H1 (cell line): ENCODE measurements around the gene SPSB1. TPM values are rescaled to one million over a fixed set of nuclear protein-coding genes. Genes with fewer than 3 reads are reported as not detected.

Source experiments
- CTCF ChIA-PET: fragments of 300-600 bp; sonication (Branson Sonifier 250); formaldehyde crosslinking; loops from one replicate; lab custom pipeline; 2021; ENCODE audit not compliant: partially characterized antibody; lab: Charles Lee
- POLR2A ChIA-PET: fragments of 300-600 bp; sonication (Branson Sonifier 250); formaldehyde crosslinking; loops from one replicate; lab custom pipeline; 2021; ENCODE audit warnings: inconsistent platforms; ENCODE audit not compliant: partially characterized antibody; lab: Charles Lee
- DNase-seq, 2 experiments: peaks; one replicate each; pipeline versions ENCODE4 v3.0.0 to v3.0.0-alpha.2; 2010 to 2022; ENCODE audit warnings: low spot score in 2 of 2, low read depth in 1 of 2, mixed read lengths in 1 of 2
- FAIRE-seq: peaks from 2 replicates; lab custom pipeline; 2011; peaks lifted over from hg19 to GRCh38; lab: Jason Lieb, UNC
- H2AFZ ChIP-seq: 2 replicates; pipeline ENCODE4 v1.8.1; 2012; ENCODE audit warnings: low read length, inconsistent platforms
- H2AK5ac ChIP-seq: 2 replicates; pipeline ENCODE4 v1.6.1; 2013; ENCODE audit warnings: low read depth, low read length
- H2BK120ac ChIP-seq: replicated peaks from 2 replicates; pipeline ENCODE3; 2013; ENCODE audit warnings: low read depth, low read length, inconsistent platforms
- H2BK12ac ChIP-seq: 2 replicates; pipeline ENCODE4 v1.6.1; 2013; ENCODE audit warnings: low read depth, low read length
- H2BK15ac ChIP-seq: 2 replicates; pipeline ENCODE4 v1.6.1; 2013; ENCODE audit warnings: low read length
- H2BK20ac ChIP-seq: 2 replicates; pipeline ENCODE4 v1.6.1; 2013; ENCODE audit warnings: low read length
- H2BK5ac ChIP-seq: 2 replicates; pipeline ENCODE4 v1.6.1; 2013; ENCODE audit warnings: low read depth, low read length
- H3K14ac ChIP-seq: 2 replicates; pipeline ENCODE4 v1.6.1; 2013; ENCODE audit warnings: inconsistent platforms; ENCODE audit not compliant: insufficient read length
- H3K18ac ChIP-seq: 2 replicates; pipeline ENCODE4 v1.6.1; 2013; ENCODE audit warnings: low read length; ENCODE audit errors: extremely low read depth
- H3K23ac ChIP-seq: 2 replicates; pipeline ENCODE4 v1.6.1; 2013; ENCODE audit warnings: inconsistent platforms; ENCODE audit not compliant: insufficient read length
- H3K23me2 ChIP-seq: 2 replicates; pipeline ENCODE4 v1.6.1; 2013; ENCODE audit warnings: low read depth, low read length
- H3K27ac ChIP-seq: 2 replicates; pipeline ENCODE4 v1.6.1; 2011; ENCODE audit warnings: low read depth, low read length, inconsistent platforms
- H3K27me3 ChIP-seq, 4 experiments: replicated peaks in 1 of 4; 1 replicate in 1 of 4; 2 replicates in 3 of 4; pipeline versions ENCODE4 v1.6.1 to v1.8.1; 2011 to 2013; ENCODE audit warnings: low read length in 3 of 4, mild to moderate bottlenecking in 3 of 4, inconsistent platforms in 2 of 4, mixed read lengths in 2 of 4, moderate library complexity in 1 of 4; ENCODE audit not compliant: control insufficient read depth in 3 of 4, insufficient read depth in 3 of 4; ENCODE audit errors: extremely low read depth in 1 of 4
- H3K36me3 ChIP-seq, 4 experiments: 2 replicates each; pipeline versions ENCODE4 v1.6.1 to v1.8.1; 2011 to 2013; ENCODE audit warnings: mild to moderate bottlenecking in 4 of 4, low read length in 3 of 4, moderate library complexity in 2 of 4, control low read depth in 1 of 4, inconsistent platforms in 1 of 4; ENCODE audit not compliant: insufficient read depth in 4 of 4, control insufficient read depth in 2 of 4
- H3K4ac ChIP-seq: replicated peaks from 2 replicates; pipeline ENCODE3; 2013; ENCODE audit warnings: low read length, low read depth, mixed read lengths, inconsistent platforms; ENCODE audit not compliant: insufficient read length
- H3K4me1 ChIP-seq, 4 experiments: replicated peaks in 1 of 4; 1 replicate in 1 of 4; 2 replicates in 3 of 4; pipeline versions ENCODE4 v1.6.1 to v1.8.1; 2011 to 2013; ENCODE audit warnings: low read length in 3 of 4, inconsistent platforms in 2 of 4, mixed read lengths in 1 of 4; ENCODE audit not compliant: insufficient read depth in 4 of 4, control insufficient read depth in 3 of 4
- H3K4me2 ChIP-seq, 2 experiments: 2 replicates each; pipeline versions ENCODE4 v1.6.1 to v1.8.1; 2011 to 2013; ENCODE audit warnings: low read depth in 2 of 2, low read length in 2 of 2, control low read depth in 1 of 2, inconsistent platforms in 1 of 2, mild to moderate bottlenecking in 1 of 2; ENCODE audit not compliant: insufficient read depth in 1 of 2
- H3K4me3 ChIP-seq, 4 experiments: fragments of 200-600, 300-600 bp in 1 of 4; sonication (generic), shearing (Covaris generic), sonication (Bioruptor Twin) in 1 of 4; 2 replicates each; pipeline versions ENCODE4 v1.5.1 to v1.8.1; 2011 to 2016; ENCODE audit warnings: low read length in 4 of 4, low read depth in 3 of 4, control low read depth in 2 of 4, inconsistent platforms in 2 of 4, mild to moderate bottlenecking in 2 of 4, mixed read lengths in 1 of 4, moderate library complexity in 1 of 4; ENCODE audit not compliant: insufficient read depth in 2 of 4; ENCODE audit errors: extremely low read depth in 1 of 4
- H3K56ac ChIP-seq: replicated peaks from 2 replicates; pipeline ENCODE3; 2013; ENCODE audit warnings: low read depth, mild to moderate bottlenecking, mixed read lengths, low read length, inconsistent platforms; ENCODE audit not compliant: insufficient read length
- H3K79me1 ChIP-seq: 2 replicates; pipeline ENCODE4 v1.6.1; 2013; ENCODE audit warnings: low read depth, low read length, control low read depth
- H3K79me2 ChIP-seq, 2 experiments: 2 replicates each; pipeline versions ENCODE4 v1.6.1 to v1.8.1; 2012 to 2013; ENCODE audit warnings: low read length in 2 of 2, mild to moderate bottlenecking in 2 of 2, inconsistent platforms in 1 of 2; ENCODE audit not compliant: insufficient read depth in 2 of 2, control insufficient read depth in 1 of 2
- H3K9ac ChIP-seq, 4 experiments: replicated peaks in 1 of 4; 1 replicate in 1 of 4; 2 replicates in 3 of 4; pipeline versions ENCODE4 v1.6.1 to v1.8.1; 2011 to 2013; ENCODE audit warnings: low read depth in 3 of 4, low read length in 3 of 4, control low read depth in 2 of 4, mild to moderate bottlenecking in 2 of 4, moderate library complexity in 2 of 4, inconsistent platforms in 1 of 4; ENCODE audit errors: extremely low read depth in 1 of 4
- H3K9me3 ChIP-seq, 2 experiments: 2 replicates each; pipeline versions ENCODE4 v1.6.1 to v1.8.1; 2012 to 2013; ENCODE audit warnings: mild to moderate bottlenecking in 2 of 2, moderate library complexity in 2 of 2, control low read depth in 1 of 2, inconsistent platforms in 1 of 2, low read depth in 1 of 2, low read length in 1 of 2, mixed read lengths in 1 of 2; ENCODE audit not compliant: insufficient read depth in 2 of 2
- H4K20me1 ChIP-seq, 2 experiments: replicated peaks in 1 of 2; 2 replicates each; pipeline versions ENCODE3 to v1.8.1; 2011 to 2013; ENCODE audit warnings: inconsistent platforms in 2 of 2, low read length in 2 of 2, mild to moderate bottlenecking in 1 of 2; ENCODE audit not compliant: insufficient read depth in 2 of 2, control insufficient read depth in 1 of 2
- H4K5ac ChIP-seq: 2 replicates; pipeline ENCODE4 v1.6.1; 2013; ENCODE audit warnings: low read length, low read depth, mixed read lengths, inconsistent platforms; ENCODE audit not compliant: insufficient read length
- H4K8ac ChIP-seq: 2 replicates; pipeline ENCODE4 v1.8.0; 2013; ENCODE audit warnings: mild to moderate bottlenecking, moderate library complexity, low read length, inconsistent platforms; ENCODE audit not compliant: insufficient read depth; ENCODE audit errors: extremely low read depth
- H4K91ac ChIP-seq: replicated peaks from 2 replicates; pipeline ENCODE3; 2013; ENCODE audit warnings: low read length, mixed read lengths, inconsistent platforms; ENCODE audit not compliant: insufficient read length
- ATF2 ChIP-seq: IDR thresholded peaks from 2 replicates; pipeline ENCODE4 v1.6.1; 2012; ENCODE audit warnings: low read length, inconsistent platforms
- CBX8 ChIP-seq: fragments of 300-800, 300-1000 bp; sonication (generic); IDR thresholded peaks from 2 replicates; pipeline ENCODE4 v1.7.1; 2016; ENCODE audit warnings: low read depth, low read length, borderline replicate concordance
- CEBPB ChIP-seq: IDR thresholded peaks from 2 replicates; pipeline ENCODE4 v1.6.1; 2012; ENCODE audit warnings: low read depth, low read length
- EP300 ChIP-seq, 2 experiments: IDR thresholded peaks; 1 replicate in 1 of 2; 2 replicates in 1 of 2; pipeline ENCODE4 v1.6.1; 2011 to 2012; ENCODE audit warnings: low read depth in 2 of 2, low read length in 2 of 2, mild to moderate bottlenecking in 2 of 2, borderline replicate concordance in 1 of 2, inconsistent platforms in 1 of 2, moderate library complexity in 1 of 2
- RFX5 ChIP-seq: IDR thresholded peaks from 2 replicates; pipeline ENCODE4 v1.6.1; 2011; ENCODE audit warnings: low read depth, low read length, improper control_type of control experiment, borderline replicate concordance
- WGBS, 2 experiments: shearing (Covaris generic) in 1 of 2; methylation state at CpG; one replicate each; pipeline versions ENCODE4 v1.1.6 to v1.1.7; 2013 to 2015; ENCODE audit warnings: low lambda C conversion rate in 2 of 2, mixed read lengths in 2 of 2, inconsistent platforms in 1 of 2, low coverage in 1 of 2, missing lambda C conversion rate in 1 of 2; ENCODE audit not compliant: insufficient replicate concordance in 2 of 2, insufficient coverage in 1 of 2, insufficient read length in 1 of 2; ENCODE audit errors: extremely low coverage in 1 of 2, missing lambda C conversion rate in 1 of 2; 5-methylcytosine and 5-hydroxymethylcytosine counted together
- polyA plus RNA-seq, 7 experiments: library from polyadenylated mRNA; depleted of rRNA in 3 of 7; stranded (reverse) in 5 of 7; unstranded in 2 of 7; fragments of >200 nt in 5 of 7; fragments of 200-250 nt in 2 of 7; gene quantifications; 1 replicate in 5 of 7; 2 replicates in 1 of 7; 4 replicates in 1 of 7; pipeline versions ENCODE4 v1.2.1 to v1.2.3, GENCODE V29; 2011 to 2013; ENCODE audit warnings: missing spikeins in 2 of 7, mixed read lengths in 2 of 7
- total RNA-seq: library from RNA; stranded (reverse); fragmentation: NEBNext Ultra II Directional; extraction: Animal tissue kit (Norgen Biotek cat#: 25700); gene quantifications from 2 replicates; pipeline ENCODE4 v1.2.1, GENCODE V29; 2021

The SPSB1 gene
- total and polyA plus RNA-seq, 2 of the 8 experiments (the other 6 are each of a cell fraction or from before 2014, with no cell fraction given): 5.3 to 6.4 TPM

DNA sequence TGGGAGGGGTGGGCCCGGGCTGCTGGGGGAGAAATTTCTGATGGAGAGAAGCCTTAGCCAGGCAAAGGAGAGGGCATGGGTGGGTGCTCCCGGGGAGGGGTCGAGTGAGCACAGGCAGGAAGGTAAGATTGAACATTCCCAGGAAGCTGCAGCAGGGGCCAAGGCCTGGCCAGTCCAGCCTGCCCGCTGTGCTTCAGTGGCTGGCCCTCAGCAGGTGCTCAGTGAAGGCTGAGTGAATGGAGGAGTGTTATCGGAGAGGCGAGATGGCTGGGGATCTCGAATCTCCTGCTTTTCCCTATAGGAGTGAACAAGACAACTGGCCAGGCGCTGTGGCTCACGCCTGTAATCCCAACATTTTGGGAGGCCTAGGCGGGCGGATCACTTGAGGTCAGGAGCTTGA lies 20.9 kb downstream of the SPSB1 start:
- no peaks in the 10 kb centered on the region; a peak in 1 of 4 replicates for H3K79me2 ChIP-seq
- CTCF ChIA-PET: no interaction called here
- H4K20me1 ChIP-seq: peaks cover 0 to 5% of the 10 kb centered on the region in 2 experiments
- no peak overlapping the region for H4K5ac ChIP-seq
- no peak overlapping the region for H3K27ac ChIP-seq
- H2BK120ac ChIP-seq: no peak overlapping the region
- 85% methylated on average over 11 of the region's 11 CpGs; no CpG with 5 or more reads in 1 of the 2 experiments for WGBS, 2 experiments
- no peak overlapping the region for H4K91ac ChIP-seq
- no peak overlapping the region for H2BK5ac ChIP-seq
- H2BK20ac ChIP-seq: no peak overlapping the region
- H3K23ac ChIP-seq: no peak overlapping the region
- no peak overlapping the region for H2BK12ac ChIP-seq
- TF ChIP-seq RFX5 (no peak), CBX8 (no peak), EP300 (IDR thresholded peaks at IDR 0.05; ENCODE audit: borderline replicate concordance in 1 of 2, low read depth in 2 of 2, low read length in 2 of 2) (no peak), ATF2 (no peak), CEBPB (no peak)
- peaks cover 0 to 9% (median 3%) of the 10 kb centered on the region in 4 experiments; a peak in 4 of 7 replicates for H3K4me1 ChIP-seq
- no peaks in the 10 kb centered on the region for H3K23me2 ChIP-seq
- no peak overlapping the region for H2BK15ac ChIP-seq
- no peak overlapping the region for H3K56ac ChIP-seq
- H3K4ac ChIP-seq: no peak overlapping the region
- H3K9me3 ChIP-seq: no peaks in the 10 kb centered on the region
- no peak overlapping the region for H4K8ac ChIP-seq
- no peak overlapping the region for H3K14ac ChIP-seq
- no peak overlapping the region for H3K4me2 ChIP-seq
- no peak for FAIRE-seq
- H3K4me3 ChIP-seq: no peak overlapping the region
- H2AFZ ChIP-seq: no peak overlapping the region
- H3K79me1 ChIP-seq: peaks cover 3% of the 10 kb centered on the region; the same call in 1 of the 2 replicates
- no peak overlapping the region for H3K9ac ChIP-seq
- no peak for DNase-seq
- no peaks in the 10 kb centered on the region for H3K27me3 ChIP-seq
- H2AK5ac ChIP-seq: peak overlapping the region; percentile 86; the same call in 1 of the 2 replicates
- POLR2A ChIA-PET: interaction anchor here (0.6 kb wide), 1 partner anchor 165 kb away, joined by 3 read pairs; no protein-coding TSS in a partner anchor
- no peaks in the 10 kb centered on the region for H3K36me3 ChIP-seq
- H3K18ac ChIP-seq: no peak overlapping the region
